Right lung (tissue), 5 donors: ENCODE data around the gene ANKRD52. TPM values are rescaled to one million over a fixed set of nuclear protein-coding genes. Genes with fewer than 3 reads are reported as not detected.

Experiments used
- polyA plus RNA-seq, 5 donors: library from polyadenylated mRNA; unstranded; fragments of 120-200 nt; gene quantifications; one replicate each; pipeline versions ENCODE4 v1.2.1 to v1.2.3, GENCODE V29; 2013; ENCODE audit warnings: inconsistent platforms in 1 of 5, low replicate concordance in 1 of 5; ENCODE audit not compliant: insufficient read length in 5 of 5, insufficient read depth in 1 of 5

Gene ANKRD52
- polyA plus RNA-seq, 5 donors, result 21.9 to 32.1 (median 30.9) TPM

Other genes with a start within 250 kb of the ANKRD52 start
- 10 to 100 TPM; 19.7 to 26.1 (median 23.1) TPM for gene IKZF4, start 237.3 kb downstream of the ANKRD52 start, polyA plus RNA-seq
- 100 to 1,000 TPM; 102 to 691 (median 130) TPM for gene RPS26, start 216.5 kb downstream of the ANKRD52 start, polyA plus RNA-seq
- gene ERBB3, start 178.2 kb downstream of the ANKRD52 start, polyA plus RNA-seq, result 10 to 100 TPM; 71.3 to 97.1 (median 80.0) TPM
- gene PA2G4, start 153.8 kb downstream of the ANKRD52 start, polyA plus RNA-seq, result 100 to 1,000 TPM; 118 to 168 (median 134) TPM
- 1,000 to 10,000 TPM; 6,129 to 8,482 (median 6,371) TPM for gene RPL41, start 141.8 kb downstream of the ANKRD52 start, polyA plus RNA-seq
- 1 to 10 TPM; 5.1 to 6.8 (median 6.2) TPM for gene ZC3H10, start 140.1 kb downstream of the ANKRD52 start, polyA plus RNA-seq
- 10 to 100 TPM; 74.3 to 90.6 (median 81.1) TPM for gene ESYT1, start 130.1 kb downstream of the ANKRD52 start, polyA plus RNA-seq
- gene MYL6B, start 105.8 kb downstream of the ANKRD52 start, polyA plus RNA-seq, result 100 to 1,000 TPM; 162 to 215 (median 172) TPM
- gene MYL6, start 100.0 kb downstream of the ANKRD52 start, polyA plus RNA-seq, result 1,000 to 10,000 TPM; 1,819 to 2,542 (median 2,207) TPM
- 100 to 1,000 TPM in 4 of 5 donors, 10 to 100 TPM in 1; 90.6 to 124 (median 119) TPM for gene SMARCC2, start 68.9 kb downstream of the ANKRD52 start, polyA plus RNA-seq
- gene RNF41, start 36.5 kb downstream of the ANKRD52 start, polyA plus RNA-seq, result 10 to 100 TPM; 37.6 to 44.8 (median 38.4) TPM
- gene NABP2, start 34.0 kb downstream of the ANKRD52 start, polyA plus RNA-seq, result 10 to 100 TPM; 24.6 to 31.3 (median 25.6) TPM
- gene SLC39A5, start 28.3 kb downstream of the ANKRD52 start, polyA plus RNA-seq, result 1 to 10 TPM; 2.6 to 5.6 (median 4.8) TPM
- 10 to 100 TPM; 15.3 to 17.9 (median 15.8) TPM for gene COQ10A, start 8.6 kb upstream of the ANKRD52 start, polyA plus RNA-seq
- gene CS, start 41.9 kb upstream of the ANKRD52 start, polyA plus RNA-seq, result 100 to 1,000 TPM; 148 to 181 (median 158) TPM
- 100 to 1,000 TPM; 128 to 155 (median 136) TPM for gene CNPY2, start 57.6 kb upstream of the ANKRD52 start, polyA plus RNA-seq
- gene PAN2, start 75.6 kb upstream of the ANKRD52 start, polyA plus RNA-seq, result 10 to 100 TPM; 64.8 to 96.1 (median 78.4) TPM
- 1 to 10 TPM in 1 of 5 donors, under 1 TPM in 4; 0.64 to 1.1 (median 0.81) TPM for gene IL23A, start 80.5 kb upstream of the ANKRD52 start, polyA plus RNA-seq
- 100 to 1,000 TPM; 120 to 174 (median 144) TPM for gene STAT2, start 101.7 kb upstream of the ANKRD52 start, polyA plus RNA-seq
- under 1 TPM in 2 of 5 donors, not detected in 3; 0.10 to 0.15 TPM for gene APOF, start 104.5 kb upstream of the ANKRD52 start, polyA plus RNA-seq
- gene TIMELESS, start 191.0 kb upstream of the ANKRD52 start, polyA plus RNA-seq, result 10 to 100 TPM; 26.5 to 35.6 (median 31.1) TPM
- under 1 TPM in 2 of 5 donors, not detected in 3; 0.15 TPM for gene MIP, start 196.3 kb upstream of the ANKRD52 start, polyA plus RNA-seq
- gene SPRYD4, start 210.2 kb upstream of the ANKRD52 start, polyA plus RNA-seq, result 1 to 10 TPM; 4.0 to 5.8 (median 5.1) TPM
- 1 to 10 TPM; 2.0 to 4.6 (median 2.9) TPM for gene GLS2, start 229.8 kb upstream of the ANKRD52 start, polyA plus RNA-seq